Anterior cingulate cortex (tissue), 58 donors: ENCODE data around the gene CAMK2D.

Experiments
- DNase-seq, 58 donors: peaks; one replicate each; lab custom pipeline; 2025; lab: John Stamatoyannopoulos, UW

CAMK2D gene

GRCh38 chr4:113547487-113548042 lies 214.0 kb downstream of the CAMK2D start:
- DNase-seq = peak in 54 of 58 donors; percentile 3 to 84 (median 58)

GRCh38 chr4:113541933-113542332 lies 219.6 kb downstream of the CAMK2D start:
- DNase-seq = no peak

- DNase-seq = no peak
These were observed 220.7 kb downstream of the CAMK2D start for GRCh38 chr4:113540859-113541258.

DNA sequence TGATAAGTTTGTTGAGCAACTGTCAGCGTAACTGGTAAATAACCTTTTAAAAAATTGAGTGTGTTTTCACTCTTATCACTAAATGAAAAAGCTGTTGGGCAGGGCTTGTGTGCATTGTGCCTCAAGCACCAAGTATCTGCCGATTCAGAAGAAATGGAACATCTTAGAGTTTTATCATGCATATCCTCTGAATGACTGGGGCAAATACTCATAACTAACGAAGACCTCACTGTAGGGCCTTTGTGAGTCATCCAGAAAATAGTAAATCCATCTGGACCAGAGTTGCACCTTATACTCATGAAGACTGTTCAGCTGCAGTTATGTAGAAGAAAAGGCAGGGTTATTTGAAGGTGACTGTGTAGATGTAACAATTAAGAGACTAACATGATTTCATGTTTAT lies 222.1 kb downstream of the CAMK2D start:
- DNase-seq = no peak

- peak in 8 of 58 donors; percentile 1 to 36 (median 3) for DNase-seq
These were observed 223.9 kb downstream of the CAMK2D start for GRCh38 chr4:113537628-113538027.

DNA sequence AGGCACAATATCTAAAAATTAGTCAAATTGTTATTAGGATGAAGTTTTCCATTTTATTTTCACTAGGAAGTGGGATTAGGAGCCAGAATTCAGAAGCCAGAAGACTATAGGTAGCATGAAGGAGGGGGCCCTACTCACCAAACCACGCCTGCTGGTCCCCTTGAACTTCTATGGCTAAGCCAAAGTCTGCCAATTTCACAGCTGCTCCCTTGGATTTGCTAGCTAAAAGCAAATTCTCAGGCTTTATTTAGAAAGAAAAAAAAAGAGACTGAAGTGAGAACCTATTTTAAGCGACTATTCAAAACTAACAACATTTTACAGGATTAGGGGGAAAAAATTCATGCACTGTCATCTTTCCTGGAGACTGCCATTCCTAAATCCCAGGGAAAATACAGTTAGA lies 224.3 kb downstream of the CAMK2D start:
- DNase-seq = no peak

DNA sequence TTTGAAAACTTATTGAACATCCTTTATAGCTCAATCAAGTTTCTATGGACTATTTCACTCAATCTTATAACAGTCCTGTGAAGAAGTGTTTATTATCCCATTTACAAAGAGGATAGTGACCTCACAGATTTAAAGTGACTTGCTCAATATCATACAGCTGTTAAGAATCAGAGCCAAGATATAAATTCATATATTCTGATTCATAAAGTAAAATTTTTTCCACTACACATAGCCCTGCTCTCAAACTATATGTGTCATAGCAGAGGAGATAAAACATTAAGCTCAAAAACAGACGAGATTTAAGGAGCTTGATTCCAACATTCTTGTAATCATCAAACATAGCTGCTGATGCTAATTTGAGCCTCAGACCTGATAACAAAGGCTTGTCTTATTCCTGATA lies 226.8 kb downstream of the CAMK2D start:
- DNase-seq = no peak

GRCh38 chr4:113531572-113531971 lies 230.0 kb downstream of the CAMK2D start:
- no peak for DNase-seq

DNA sequence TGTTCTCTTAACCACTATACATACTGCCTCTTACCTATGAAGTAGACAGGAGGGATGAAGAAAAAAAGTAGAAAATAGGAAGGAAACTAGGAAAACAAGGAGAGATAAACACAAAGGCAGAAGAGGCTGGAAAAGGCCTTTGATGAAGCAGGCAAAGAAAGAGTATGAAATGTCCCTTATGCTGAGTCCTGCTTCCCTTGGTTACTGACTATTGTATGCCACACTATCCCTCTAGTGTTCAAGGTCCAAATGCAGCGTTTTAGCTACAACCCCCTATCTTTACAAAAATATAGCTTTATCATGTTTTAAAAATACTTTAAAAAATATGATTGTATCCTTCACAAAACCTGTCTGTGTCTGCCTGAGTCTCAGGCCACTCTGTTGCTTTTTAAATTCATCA lies 233.1 kb downstream of the CAMK2D start:
- DNase-seq = no peak

- no peak for DNase-seq
These were observed 236.0 kb downstream of the CAMK2D start for GRCh38 chr4:113525521-113525920.

DNA sequence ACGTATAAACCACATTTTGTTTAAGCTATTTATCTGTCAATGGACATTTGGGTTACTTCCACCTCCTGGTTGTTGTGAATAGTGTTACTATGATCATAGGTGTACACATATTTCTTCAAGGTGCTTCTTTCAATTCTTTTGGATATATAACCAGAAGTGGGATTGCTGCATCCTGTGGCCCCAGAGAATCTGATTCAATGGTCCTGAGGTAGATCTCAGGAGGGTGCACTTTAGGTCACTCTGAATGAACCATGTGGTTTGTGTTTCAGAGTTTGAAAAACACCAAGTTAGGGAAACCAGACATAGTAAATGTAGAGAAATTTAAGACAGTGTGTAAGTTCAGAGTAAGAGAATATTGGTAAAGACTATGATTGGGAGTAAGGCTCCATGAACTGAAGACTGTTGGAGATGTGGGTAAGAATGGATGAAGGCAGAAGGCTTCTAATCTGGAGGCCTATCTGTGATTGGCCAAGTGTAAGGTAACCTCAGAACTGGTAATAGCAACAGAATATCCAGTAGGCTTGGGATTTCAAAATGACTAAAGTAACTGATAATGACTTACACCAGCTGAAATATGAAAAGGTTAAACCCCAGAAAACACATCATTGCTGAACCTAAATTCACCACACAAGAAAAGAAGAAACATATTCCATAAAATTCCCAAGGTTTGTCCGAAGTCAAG lies 236.9 kb downstream of the CAMK2D start:
- no peak for DNase-seq

- DNase-seq = no peak
These were observed 237.4 kb downstream of the CAMK2D start for GRCh38 chr4:113524096-113524495.

- no peak for DNase-seq
These were observed 239.1 kb downstream of the CAMK2D start for GRCh38 chr4:113522433-113522832.

DNA sequence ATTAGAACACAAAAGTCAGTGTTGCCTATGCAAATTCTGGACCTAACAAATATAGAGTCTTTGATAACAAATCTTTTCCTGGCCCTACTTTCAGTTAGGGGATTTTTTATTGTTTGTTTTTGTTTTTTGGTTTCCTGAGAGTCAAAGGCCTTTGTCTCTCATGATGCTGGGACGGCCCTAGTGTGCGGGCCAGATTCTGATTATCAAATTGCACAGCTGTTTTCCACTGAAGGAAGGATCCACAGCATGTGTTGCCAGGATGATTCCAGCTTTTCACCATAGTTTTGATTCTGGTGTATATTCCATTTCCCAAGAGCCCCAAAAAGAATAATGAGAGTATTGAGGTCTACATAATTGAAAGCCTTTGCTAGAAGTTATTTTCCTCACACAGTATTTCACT lies 248.2 kb downstream of the CAMK2D start:
- no peak for DNase-seq

- DNase-seq = no peak
These were observed 248.7 kb downstream of the CAMK2D start for GRCh38 chr4:113512880-113513279.

DNA sequence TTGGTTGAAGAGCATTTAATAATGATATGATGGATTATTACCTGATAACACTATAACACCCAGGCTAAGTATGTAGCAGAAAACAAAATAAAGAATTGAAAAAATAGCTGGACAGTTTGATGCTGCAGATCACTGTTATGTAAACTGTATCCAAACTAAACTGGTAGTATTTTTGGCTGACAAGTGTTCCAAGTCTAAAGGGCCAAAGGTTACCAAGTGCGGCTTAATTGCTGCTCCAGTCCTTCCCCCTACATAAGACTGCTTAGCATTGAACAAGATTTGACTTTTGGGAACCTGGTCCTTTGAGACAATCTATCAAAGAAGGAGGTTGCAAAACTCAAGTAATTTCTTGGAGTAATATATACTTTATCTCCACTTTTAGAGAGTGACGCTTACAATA lies 249.6 kb downstream of the CAMK2D start:
- no peak for DNase-seq

GRCh38 chr4:113509851-113510250 lies 251.7 kb downstream of the CAMK2D start:
- no peak for DNase-seq

DNA sequence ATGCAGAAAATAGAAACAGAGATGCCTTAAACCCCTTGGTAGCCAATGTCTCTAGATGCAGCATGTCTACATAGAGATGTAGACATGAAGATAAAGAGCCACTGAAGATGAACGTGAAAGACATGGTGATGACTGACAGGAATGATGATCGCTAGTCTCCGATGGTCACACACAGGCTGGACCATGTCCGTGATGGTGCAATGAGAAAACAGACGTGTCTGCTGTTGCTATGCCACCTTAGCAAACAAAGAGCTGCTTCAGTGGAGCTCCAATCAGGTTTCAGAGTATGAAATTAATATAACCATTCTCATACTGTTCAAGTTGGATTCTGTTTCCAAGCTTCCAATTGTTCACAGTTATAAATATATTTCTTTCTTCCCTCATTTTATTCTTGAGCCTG lies 256.5 kb downstream of the CAMK2D start:
- no peak for DNase-seq

DNA sequence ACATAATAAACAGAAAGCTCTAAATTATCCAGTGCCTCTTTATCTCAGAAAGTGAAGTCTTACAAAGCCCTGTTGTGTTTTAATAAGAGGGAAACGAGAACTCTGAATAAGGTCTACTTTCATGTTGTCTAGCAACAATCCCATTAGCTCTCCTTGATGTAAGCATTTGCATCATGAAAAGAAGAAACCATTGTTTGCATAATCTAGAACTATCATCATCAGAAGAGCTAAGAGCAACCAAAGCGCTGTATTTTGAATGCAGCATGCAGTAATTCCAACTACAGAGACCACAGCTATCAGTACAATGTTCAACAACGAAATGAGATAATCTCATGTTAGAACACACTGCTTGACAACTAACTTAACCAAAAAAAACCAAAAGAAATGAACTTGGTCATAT lies 257.1 kb downstream of the CAMK2D start:
- no peak for DNase-seq

DNA sequence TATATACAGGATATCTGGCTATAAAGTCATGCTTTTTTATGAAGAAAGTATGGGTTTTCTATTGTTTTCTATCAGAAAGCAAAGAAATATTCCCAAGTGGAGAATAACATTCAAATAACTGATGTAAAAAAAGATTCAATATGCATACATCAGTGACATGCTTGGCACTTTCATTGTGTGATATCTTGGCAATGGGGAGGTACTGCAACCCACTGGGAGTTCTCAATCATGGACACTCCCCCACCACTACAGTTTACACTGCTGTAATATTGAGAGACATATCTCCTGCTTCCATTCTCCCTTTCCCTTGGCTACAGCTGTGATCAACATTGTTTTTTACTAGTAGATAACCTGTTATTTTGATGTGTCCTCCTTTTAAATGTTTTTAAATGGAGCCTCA lies 257.8 kb downstream of the CAMK2D start:
- no peak for DNase-seq

- DNase-seq = no peak
These were observed 258.6 kb downstream of the CAMK2D start for GRCh38 chr4:113502906-113503305.

DNA sequence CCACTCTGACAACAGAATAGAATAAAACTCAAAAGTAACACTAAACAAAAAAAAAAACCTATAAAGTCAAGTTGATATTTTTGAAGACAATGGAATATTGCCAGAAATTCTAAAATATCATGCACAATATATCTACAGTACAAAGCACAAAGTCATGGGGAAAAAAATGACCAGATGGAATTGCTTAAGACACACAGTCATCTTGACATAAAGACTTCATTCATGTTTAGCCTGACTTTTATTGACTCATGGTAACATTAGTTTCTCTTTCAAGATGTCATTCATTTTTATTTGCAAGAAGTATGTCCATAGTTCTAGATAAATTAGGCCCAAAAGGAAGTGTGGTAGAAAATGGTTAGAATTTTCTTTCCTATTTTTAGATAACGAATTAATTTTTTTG lies 259.1 kb downstream of the CAMK2D start:
- DNase-seq = no peak

DNA sequence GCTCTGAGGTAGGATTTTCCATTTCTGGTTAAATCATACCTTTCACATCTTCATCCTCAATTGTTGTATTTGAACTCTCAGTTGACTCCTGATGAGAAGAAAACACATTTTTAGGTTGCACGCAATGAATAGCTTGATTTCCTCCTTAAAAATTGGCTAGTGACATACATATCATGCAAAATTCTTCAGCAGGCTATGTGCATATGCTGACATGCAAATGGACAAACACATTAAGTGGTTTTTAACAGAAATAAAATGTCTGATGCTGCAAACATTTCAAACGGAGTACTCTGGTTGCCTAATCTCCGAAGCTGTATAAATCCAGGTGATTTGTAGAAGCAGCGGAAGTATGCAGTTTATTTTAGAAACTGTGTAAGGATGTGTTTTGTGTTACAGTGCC lies 261.1 kb downstream of the CAMK2D start:
- DNase-seq = no peak
